ENCODE results near the gene MED22.
A peak's percentile ranks its signal among the peaks of the same experiment; 100 is the strongest.

- TF ChIP-seq EZH2 (optimal IDR thresholded peaks at IDR 0.05; ENCODE audit: low read depth, low read length) (no peak), CTCF (IDR thresholded peaks at IDR 0.05; ENCODE audit: low read length) (peak; percentile 23; the same call in 1 of the 2 replicates), EZH2phosphoT487 (IDR thresholded peaks at IDR 0.05; ENCODE audit: low read length) (no peak)
Measured at GRCh38 chr9:133396952-133397351, 49.0 kb upstream of the MED22 start.
